Endothelial cell of umbilical vein (primary cell): Measurements from ENCODE around the gene LIN54.

Experiments used
- JUN ChIP-seq: IDR thresholded peaks from 2 replicates; pipeline ENCODE4 v1.6.1; 2011; ENCODE audit warnings: borderline replicate concordance, low read depth; ENCODE audit not compliant: insufficient read length, insufficient read depth
- POLR2A ChIP-seq: IDR thresholded peaks from 2 replicates; pipeline ENCODE4 v1.6.1; 2012; ENCODE audit warnings: low read depth, mild to moderate bottlenecking, control low read depth, low read length
- TF ChIP-seq, protein P1 (sequence below), 2 donors: IDR thresholded peaks; 1 replicate in 1 of 2; 2 replicates in 1 of 2; pipeline ENCODE4 v1.5.1; 2011; ENCODE audit warnings: low read length in 2 of 2, mild to moderate bottlenecking in 2 of 2, moderate library complexity in 2 of 2, control low read depth in 1 of 2, inconsistent platforms in 1 of 2, low read depth in 1 of 2; ENCODE audit not compliant: insufficient read depth in 1 of 2; ENCODE audit errors: extremely low read depth in 1 of 2

DNA sequence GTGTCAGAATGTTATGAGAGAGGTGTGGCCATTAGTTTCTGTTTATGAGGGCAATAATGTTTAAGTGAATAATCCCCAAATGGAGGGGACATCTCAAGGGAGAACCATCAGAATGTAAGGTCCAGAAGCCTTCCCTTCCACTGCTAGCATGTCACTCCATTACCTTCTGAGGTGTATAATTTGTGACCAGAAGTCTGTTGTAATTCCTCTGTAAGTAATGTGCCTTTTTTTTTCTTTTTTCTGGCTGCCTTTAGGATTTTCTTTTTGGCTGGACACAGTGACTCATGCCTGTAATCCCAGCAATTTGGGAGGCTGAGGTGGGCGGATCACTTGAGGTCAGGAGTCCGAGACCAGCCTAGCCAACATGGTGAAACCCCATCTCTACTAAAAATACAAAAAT, 13.6 kb upstream of the LIN54 start:
- TF ChIP-seq, protein P1, sequence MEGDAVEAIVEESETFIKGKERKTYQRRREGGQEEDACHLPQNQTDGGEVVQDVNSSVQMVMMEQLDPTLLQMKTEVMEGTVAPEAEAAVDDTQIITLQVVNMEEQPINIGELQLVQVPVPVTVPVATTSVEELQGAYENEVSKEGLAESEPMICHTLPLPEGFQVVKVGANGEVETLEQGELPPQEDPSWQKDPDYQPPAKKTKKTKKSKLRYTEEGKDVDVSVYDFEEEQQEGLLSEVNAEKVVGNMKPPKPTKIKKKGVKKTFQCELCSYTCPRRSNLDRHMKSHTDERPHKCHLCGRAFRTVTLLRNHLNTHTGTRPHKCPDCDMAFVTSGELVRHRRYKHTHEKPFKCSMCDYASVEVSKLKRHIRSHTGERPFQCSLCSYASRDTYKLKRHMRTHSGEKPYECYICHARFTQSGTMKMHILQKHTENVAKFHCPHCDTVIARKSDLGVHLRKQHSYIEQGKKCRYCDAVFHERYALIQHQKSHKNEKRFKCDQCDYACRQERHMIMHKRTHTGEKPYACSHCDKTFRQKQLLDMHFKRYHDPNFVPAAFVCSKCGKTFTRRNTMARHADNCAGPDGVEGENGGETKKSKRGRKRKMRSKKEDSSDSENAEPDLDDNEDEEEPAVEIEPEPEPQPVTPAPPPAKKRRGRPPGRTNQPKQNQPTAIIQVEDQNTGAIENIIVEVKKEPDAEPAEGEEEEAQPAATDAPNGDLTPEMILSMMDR (IDR thresholded peaks at IDR 0.05; ENCODE audit: extremely low read depth in 1 of 2, insufficient read depth in 1 of 2, low read depth in 1 of 2, low read length in 2 of 2), result no peak
- no peak for TF ChIP-seq POLR2A
- TF ChIP-seq JUN, result no peak
